HCT116 (cell line): Measurements from ENCODE around the gene PASD1. TPM values are rescaled to one million over a fixed set of nuclear protein-coding genes. Genes with fewer than 3 reads are reported as not detected.

Experiments
- ATAC-seq: fragments of 200-7000 bp; cut with Tn5 transposase; 2 replicates; pipeline ENCODE4 v1.9.1; 2020; ENCODE audit warnings: mild to moderate bottlenecking, moderate library complexity
- BruUV-seq: library from RNA; stranded (reverse); fragments of 400-500 nt; replicated peaks from 2 replicates; lab custom pipeline; 2021; lab: Mats Ljungman, UMichigan
- CTCF ChIA-PET: fragments of 300-600 bp; sonication (Branson Sonifier 250); formaldehyde crosslinking; loops from one replicate; lab custom pipeline; 2021; ENCODE audit warnings: antibody characterized with exemption; lab: Charles Lee
- POLR2A ChIA-PET: fragments of 300-600, 350-600 bp; sonication (Branson Sonifier 250); formaldehyde crosslinking; loops from one replicate; lab custom pipeline; 2021; ENCODE audit warnings: antibody characterized with exemption; lab: Charles Lee
- RAD21 ChIA-PET, 2 experiments: fragments of 300-600 bp; sonication (Branson Sonifier 250); formaldehyde crosslinking; loops; one replicate each; lab custom pipeline; 2023; ENCODE audit warnings: low total read pairs in 2 of 2; ENCODE audit not compliant: uncharacterized antibody in 2 of 2, unreplicated experiment in 2 of 2, low non-redundant PET in 1 of 2; lab: Charles Lee
- DNase-seq: peaks from one replicate; pipeline ENCODE4 v3.0.0-alpha.2; 2010; ENCODE audit warnings: low read depth, low spot score
- H2AFZ ChIP-seq: fragments of 200-600 bp; shearing (Covaris generic), sonication (generic); 2 replicates; pipeline ENCODE4 v1.6.1; 2017; ENCODE audit warnings: low read depth, mixed run types, mixed read lengths, antibody characterized with exemption, low read length; ENCODE audit not compliant: poor library complexity, severe bottlenecking
- H3K27ac ChIP-seq: 2 replicates; pipeline ENCODE4 v1.5.1; 2012; ENCODE audit warnings: low read depth, low read length
- H3K27me3 ChIP-seq: fragments of 200-600 bp; sonication (generic); 2 replicates; pipeline ENCODE4 v1.6.1; 2016; ENCODE audit warnings: mixed run types, low read length, mixed read lengths; ENCODE audit not compliant: insufficient read depth
- H3K36me3 ChIP-seq, 2 experiments: fragments of 200-500 bp in 1 of 2; fragments of 200-600 bp in 1 of 2; sonication (Bioruptor generic) in 1 of 2; sonication (generic) in 1 of 2; 2 replicates each; pipeline versions ENCODE4 v1.5.1 to v1.6.1; 2014 to 2016; ENCODE audit warnings: low read length in 2 of 2, inconsistent platforms in 1 of 2, mixed read lengths in 1 of 2, mixed run types in 1 of 2; ENCODE audit not compliant: insufficient read depth in 2 of 2, control insufficient read depth in 1 of 2
- H3K4me1 ChIP-seq, 2 experiments: fragments of 200-600 bp in 1 of 2; sonication (generic) in 1 of 2; 2 replicates each; pipeline versions ENCODE4 v1.5.1 to v1.6.1; 2012 to 2017; ENCODE audit warnings: low read length in 2 of 2, inconsistent platforms in 1 of 2, mild to moderate bottlenecking in 1 of 2, mixed read lengths in 1 of 2, mixed run types in 1 of 2, moderate library complexity in 1 of 2; ENCODE audit not compliant: insufficient read depth in 2 of 2, control insufficient read depth in 1 of 2
- H3K4me2 ChIP-seq: fragments of 200-600 bp; sonication (generic); 2 replicates; pipeline ENCODE4 v1.6.1; 2017; ENCODE audit warnings: mixed run types, low read length, mixed read lengths
- H3K4me3 ChIP-seq, 2 experiments: fragments of 200-600 bp in 1 of 2; sonication (generic) in 1 of 2; replicated peaks in 1 of 2; 2 replicates each; pipeline ENCODE4 v1.5.1; 2011 to 2016; ENCODE audit warnings: low read length in 2 of 2, control low read depth in 1 of 2, low read depth in 1 of 2, mild to moderate bottlenecking in 1 of 2, mixed read lengths in 1 of 2, mixed run types in 1 of 2
- H3K79me2 ChIP-seq: fragments of 200-600 bp; sonication (generic); 2 replicates; pipeline ENCODE4 v1.6.1; 2017; ENCODE audit warnings: mild to moderate bottlenecking, mixed run types, low read length, moderate library complexity, mixed read lengths; ENCODE audit not compliant: insufficient read depth
- H3K9ac ChIP-seq: fragments of 200-600 bp; sonication (generic); 2 replicates; pipeline ENCODE4 v1.6.1; 2016; ENCODE audit warnings: low read length, mixed read lengths
- H3K9me2 ChIP-seq: fragments of 200-600 bp; sonication (generic), shearing (Covaris generic); 2 replicates; pipeline ENCODE4 v1.6.1; 2017; ENCODE audit warnings: mixed run types, mild to moderate bottlenecking, moderate library complexity; ENCODE audit not compliant: insufficient read depth
- H3K9me3 ChIP-seq, 2 experiments: fragments of 200-500 bp in 1 of 2; fragments of 200-600 bp in 1 of 2; sonication (Bioruptor generic) in 1 of 2; sonication (generic) in 1 of 2; 2 replicates each; pipeline ENCODE4 v1.6.1; 2014 to 2017; ENCODE audit warnings: low read length in 2 of 2, mixed read lengths in 2 of 2, inconsistent platforms in 1 of 2, low read depth in 1 of 2, mild to moderate bottlenecking in 1 of 2, mixed run types in 1 of 2, moderate library complexity in 1 of 2; ENCODE audit not compliant: control insufficient read depth in 1 of 2, insufficient read depth in 1 of 2
- H4K20me1 ChIP-seq: fragments of 200-600 bp; sonication (generic), shearing (Covaris generic); 2 replicates; pipeline ENCODE4 v1.6.1; 2017; ENCODE audit warnings: mixed run types, mild to moderate bottlenecking, moderate library complexity; ENCODE audit not compliant: insufficient read depth
- CEBPB ChIP-seq: IDR thresholded peaks from 2 replicates; pipeline ENCODE4 v1.6.1; 2012; ENCODE audit warnings: low read depth
- CTCF ChIP-seq, 3 experiments: fragments of 200-600 bp in 1 of 3; sonication (generic) in 1 of 3; IDR thresholded peaks in 2 of 3; conservative IDR thresholded peaks in 1 of 3; 2 replicates each; pipeline ENCODE4 v1.5.1; 2012 to 2017; ENCODE audit warnings: low read depth in 2 of 3, low read length in 2 of 3, antibody characterized with exemption in 1 of 3, borderline replicate concordance in 1 of 3, control low read depth in 1 of 3, mild to moderate bottlenecking in 1 of 3, mixed read lengths in 1 of 3, mixed run types in 1 of 3, moderate library complexity in 1 of 3; ENCODE audit not compliant: insufficient read depth in 1 of 3
- ELF1 ChIP-seq: IDR thresholded peaks from 2 replicates; pipeline ENCODE4 v1.6.1; 2012; ENCODE audit warnings: low read depth, borderline replicate concordance
- EZH2 ChIP-seq: fragments of 200-600 bp; sonication (generic); IDR thresholded peaks from 2 replicates; pipeline ENCODE4 v1.6.1; 2017; ENCODE audit warnings: antibody characterized with exemption, mixed run types
- EZH2phosphoT487 ChIP-seq: fragments of 200-600 bp; IDR thresholded peaks from 2 replicates; pipeline ENCODE4 v1.6.1; 2018; ENCODE audit warnings: antibody characterized with exemption, borderline replicate concordance
- JUND ChIP-seq: IDR thresholded peaks from 2 replicates; pipeline ENCODE4 v1.6.1; 2012
- MAX ChIP-seq: IDR thresholded peaks from 2 replicates; pipeline ENCODE4 v1.6.1; 2012
- RAD21 ChIP-seq: IDR thresholded peaks from 2 replicates; pipeline ENCODE4 v1.6.1; 2012; ENCODE audit warnings: low read depth, mild to moderate bottlenecking
- REST ChIP-seq: IDR thresholded peaks from 2 replicates; pipeline ENCODE4 v1.6.1; 2012; ENCODE audit warnings: low read depth
- SIN3A ChIP-seq: IDR thresholded peaks from 2 replicates; pipeline ENCODE4 v1.6.1; 2012; ENCODE audit warnings: low read depth
- SP1 ChIP-seq: IDR thresholded peaks from 2 replicates; pipeline ENCODE4 v1.6.1; 2012; ENCODE audit warnings: low read depth
- SRF ChIP-seq: IDR thresholded peaks from 2 replicates; pipeline ENCODE4 v1.6.1; 2012; ENCODE audit warnings: low read depth
- TCF7L2 ChIP-seq: IDR thresholded peaks from 2 replicates; pipeline ENCODE4 v1.7.0; 2011; ENCODE audit warnings: borderline replicate concordance, inconsistent platforms; ENCODE audit not compliant: insufficient read depth, insufficient read length; ENCODE audit errors: extremely low read depth
- YY1 ChIP-seq: IDR thresholded peaks from 2 replicates; pipeline ENCODE4 v1.6.1; 2011; ENCODE audit warnings: low read length, low read depth, moderate library complexity, mild to moderate bottlenecking; ENCODE audit not compliant: insufficient replicate concordance; ENCODE audit errors: extremely low read depth
- ZBTB33 ChIP-seq: IDR thresholded peaks from 2 replicates; pipeline ENCODE4 v1.6.1; 2011; ENCODE audit warnings: mild to moderate bottlenecking, low read length, moderate library complexity; ENCODE audit not compliant: insufficient replicate concordance; ENCODE audit errors: extremely low read depth
- ZFX ChIP-seq: fragments of 450-650 bp; IDR thresholded peaks from 2 replicates; pipeline ENCODE4 v1.6.1; 2017
- intact Hi-C: fragments of 100-400 bp; cut with micrococcal nuclease; formaldehyde crosslinking; loops from 2 replicates; pipeline ENCODE4 v1.10.0; 2022
- total RNA-seq: library from RNA; stranded (reverse); gene quantifications from one replicate; pipeline ENCODE4 v1.2.1, GENCODE V29; 2021; ENCODE audit not compliant: unreplicated experiment

The PASD1 gene
- total RNA-seq, 1 experiment from 2014 or later: not detected

GRCh38 chrX:151702026-151702714, 138.7 kb downstream of the PASD1 start:
- no TSS peak for BruUV-seq
- Histone ChIP-seq H3K27me3 (no peaks in the 10 kb centered on the region), H3K79me2 (no peaks in the 10 kb centered on the region), H2AFZ (no peak overlapping the region), H3K9me3 (no peaks in the 10 kb centered on the region), H3K4me1 (no peaks in the 10 kb centered on the region)
- RAD21 ChIA-PET: no interaction called here
- TF ChIP-seq ZFX: no peak
- TF ChIP-seq CEBPB: no peak
- TF ChIP-seq EZH2phosphoT487: no peak
- TF ChIP-seq ELF1: no peak
- no peak for TF ChIP-seq JUND
- no peak for TF ChIP-seq YY1
- no peak for TF ChIP-seq RAD21
- no peak for TF ChIP-seq TCF7L2
- no peak for TF ChIP-seq REST
- no peak for TF ChIP-seq ZBTB33
- no peak for TF ChIP-seq MAX
- TF ChIP-seq SIN3A: no peak
- TF ChIP-seq CTCF (IDR thresholded peaks at IDR 0.05 in 2 of 3, conservative IDR thresholded peaks at IDR 0.05 in 1 of 3; ENCODE audit: borderline replicate concordance in 1 of 3, insufficient read depth in 1 of 3, low read depth in 2 of 3, low read length in 2 of 3): no peak
- TF ChIP-seq SP1: no peak
- no peak for TF ChIP-seq EZH2
- TF ChIP-seq SRF: no peak
- TF ChIP-seq, all 23 proteins: peak for 0
- Histone ChIP-seq H3K4me2 (no peak overlapping the region), H3K36me3 (no peaks in the 10 kb centered on the region), H3K27ac (no peak overlapping the region), H4K20me1 (no peaks in the 10 kb centered on the region), H3K9me2 (no peaks in the 10 kb centered on the region), H3K4me3 (no peak overlapping the region), H3K9ac (no peak overlapping the region)
- DNase-seq (no peak), ATAC-seq (no peak)
- ChIA-PET POLR2A (no interaction called here), CTCF (no interaction called here)
- intact Hi-C loops: no loop called here
